ENCODE data around the gene CDH23.

CDH23 gene

DNA sequence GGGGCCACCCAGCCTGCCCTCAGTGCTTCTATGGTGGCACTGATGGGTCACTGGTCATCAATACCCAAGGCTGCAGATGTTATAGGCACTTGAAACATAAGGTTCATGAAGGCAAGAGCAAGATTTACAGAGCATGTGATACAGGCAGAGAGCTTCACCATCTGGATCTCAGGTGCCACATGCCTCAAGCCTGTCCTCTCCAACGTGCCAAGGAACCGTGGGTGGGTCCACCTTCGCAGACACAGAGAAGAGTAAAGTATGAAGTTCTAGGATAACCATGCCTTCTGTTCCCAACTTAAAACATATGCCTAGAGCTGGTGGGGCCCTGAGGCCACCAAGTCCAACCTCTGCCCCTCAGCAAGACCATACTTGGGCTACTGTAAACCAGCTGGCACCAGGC, 26.7 kb upstream of the CDH23 start:
- TF ChIP-seq FOXP2 (optimal IDR thresholded peaks at IDR 0.05; ENCODE audit: borderline replicate concordance, extremely low read depth, extremely low read length, insufficient read depth) (no peak), TAF1 (IDR thresholded peaks at IDR 0.05; ENCODE audit: borderline replicate concordance, insufficient read depth, low read length) (no peak), POLR2AphosphoS5 (IDR thresholded peaks at IDR 0.05; ENCODE audit: low read depth, low read length) (no peak), SIN3A (IDR thresholded peaks at IDR 0.05; ENCODE audit: borderline replicate concordance, insufficient read depth, low read length) (no peak)
- TF ChIP-seq, protein P1, sequence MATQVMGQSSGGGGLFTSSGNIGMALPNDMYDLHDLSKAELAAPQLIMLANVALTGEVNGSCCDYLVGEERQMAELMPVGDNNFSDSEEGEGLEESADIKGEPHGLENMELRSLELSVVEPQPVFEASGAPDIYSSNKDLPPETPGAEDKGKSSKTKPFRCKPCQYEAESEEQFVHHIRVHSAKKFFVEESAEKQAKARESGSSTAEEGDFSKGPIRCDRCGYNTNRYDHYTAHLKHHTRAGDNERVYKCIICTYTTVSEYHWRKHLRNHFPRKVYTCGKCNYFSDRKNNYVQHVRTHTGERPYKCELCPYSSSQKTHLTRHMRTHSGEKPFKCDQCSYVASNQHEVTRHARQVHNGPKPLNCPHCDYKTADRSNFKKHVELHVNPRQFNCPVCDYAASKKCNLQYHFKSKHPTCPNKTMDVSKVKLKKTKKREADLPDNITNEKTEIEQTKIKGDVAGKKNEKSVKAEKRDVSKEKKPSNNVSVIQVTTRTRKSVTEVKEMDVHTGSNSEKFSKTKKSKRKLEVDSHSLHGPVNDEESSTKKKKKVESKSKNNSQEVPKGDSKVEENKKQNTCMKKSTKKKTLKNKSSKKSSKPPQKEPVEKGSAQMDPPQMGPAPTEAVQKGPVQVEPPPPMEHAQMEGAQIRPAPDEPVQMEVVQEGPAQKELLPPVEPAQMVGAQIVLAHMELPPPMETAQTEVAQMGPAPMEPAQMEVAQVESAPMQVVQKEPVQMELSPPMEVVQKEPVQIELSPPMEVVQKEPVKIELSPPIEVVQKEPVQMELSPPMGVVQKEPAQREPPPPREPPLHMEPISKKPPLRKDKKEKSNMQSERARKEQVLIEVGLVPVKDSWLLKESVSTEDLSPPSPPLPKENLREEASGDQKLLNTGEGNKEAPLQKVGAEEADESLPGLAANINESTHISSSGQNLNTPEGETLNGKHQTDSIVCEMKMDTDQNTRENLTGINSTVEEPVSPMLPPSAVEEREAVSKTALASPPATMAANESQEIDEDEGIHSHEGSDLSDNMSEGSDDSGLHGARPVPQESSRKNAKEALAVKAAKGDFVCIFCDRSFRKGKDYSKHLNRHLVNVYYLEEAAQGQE (IDR thresholded peaks at IDR 0.05; ENCODE audit: insufficient read depth in 1 of 2, low read depth in 2 of 2, low read length in 2 of 2): no peak

DNA sequence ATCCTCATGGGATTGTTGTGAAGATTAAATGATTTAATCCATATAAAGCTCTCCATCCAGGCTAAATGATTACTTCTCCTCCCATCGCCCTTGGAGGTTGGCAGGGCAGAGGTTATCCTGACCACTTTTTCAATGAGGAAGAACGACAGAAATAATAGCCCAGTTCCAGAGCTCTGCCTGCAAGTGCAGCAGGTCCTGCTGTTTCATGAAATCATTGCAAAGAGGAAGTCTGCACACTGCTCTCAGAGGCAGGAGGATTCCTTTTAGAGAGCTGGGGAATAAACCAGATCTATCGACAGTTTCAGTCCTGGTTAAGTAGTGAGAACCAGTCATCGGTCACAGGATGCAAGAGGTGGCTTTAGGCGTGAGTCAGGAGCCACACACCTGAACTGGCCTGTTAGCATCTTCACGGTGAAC, 25.0 kb upstream of the CDH23 start:
- TF ChIP-seq TAF1 (IDR thresholded peaks at IDR 0.05; ENCODE audit: borderline replicate concordance, insufficient read depth, low read length) (no peak), POLR2AphosphoS5 (IDR thresholded peaks at IDR 0.05; ENCODE audit: low read depth, low read length) (no peak), FOXP2 (optimal IDR thresholded peaks at IDR 0.05; ENCODE audit: borderline replicate concordance, extremely low read depth, extremely low read length, insufficient read depth) (no peak), SIN3A (IDR thresholded peaks at IDR 0.05; ENCODE audit: borderline replicate concordance, insufficient read depth, low read length) (no peak)
- TF ChIP-seq, protein P1 (IDR thresholded peaks at IDR 0.05; ENCODE audit: insufficient read depth in 1 of 2, low read depth in 2 of 2, low read length in 2 of 2): no peak

DNA sequence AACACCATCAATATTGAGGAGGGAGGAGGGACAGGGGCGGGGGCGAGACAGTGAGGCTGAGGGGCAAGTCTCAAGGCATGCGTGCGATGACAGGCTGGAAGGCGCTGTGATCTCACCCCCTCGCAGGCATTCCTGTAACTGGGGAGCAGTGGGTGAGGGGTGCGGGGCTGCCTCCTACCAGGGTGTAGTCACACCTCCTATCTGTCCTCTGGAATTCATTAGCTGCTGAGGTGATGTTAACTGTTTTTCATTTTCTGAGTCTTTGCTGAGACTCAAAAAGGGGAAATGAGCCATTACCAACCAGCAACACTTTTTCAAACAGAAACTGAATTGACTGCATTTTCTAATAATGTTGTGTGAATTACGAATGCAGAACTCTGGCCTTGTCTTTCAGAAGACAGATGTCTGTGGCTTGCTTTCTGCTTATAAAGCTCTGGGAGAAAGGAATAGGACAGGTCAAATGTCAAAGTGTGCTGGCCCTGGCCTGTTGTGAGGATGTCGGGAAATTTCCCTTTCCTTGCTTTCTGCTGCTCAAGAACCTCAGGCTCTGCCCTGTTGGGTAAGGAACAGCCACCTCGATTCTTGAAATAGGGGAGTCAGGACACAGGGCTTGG, 23.7 kb upstream of the CDH23 start:
- no peak for TF ChIP-seq FOXP2 (optimal IDR thresholded peaks at IDR 0.05; ENCODE audit: borderline replicate concordance, extremely low read depth, extremely low read length, insufficient read depth)
- TF ChIP-seq SIN3A (IDR thresholded peaks at IDR 0.05; ENCODE audit: borderline replicate concordance, insufficient read depth, low read length): no peak
- TF ChIP-seq POLR2AphosphoS5 (IDR thresholded peaks at IDR 0.05; ENCODE audit: low read depth, low read length): no peak
- no peak for TF ChIP-seq TAF1 (IDR thresholded peaks at IDR 0.05; ENCODE audit: borderline replicate concordance, insufficient read depth, low read length)
- TF ChIP-seq, protein P1 (IDR thresholded peaks at IDR 0.05; ENCODE audit: insufficient read depth in 1 of 2, low read depth in 2 of 2, low read length in 2 of 2): no peak

DNA sequence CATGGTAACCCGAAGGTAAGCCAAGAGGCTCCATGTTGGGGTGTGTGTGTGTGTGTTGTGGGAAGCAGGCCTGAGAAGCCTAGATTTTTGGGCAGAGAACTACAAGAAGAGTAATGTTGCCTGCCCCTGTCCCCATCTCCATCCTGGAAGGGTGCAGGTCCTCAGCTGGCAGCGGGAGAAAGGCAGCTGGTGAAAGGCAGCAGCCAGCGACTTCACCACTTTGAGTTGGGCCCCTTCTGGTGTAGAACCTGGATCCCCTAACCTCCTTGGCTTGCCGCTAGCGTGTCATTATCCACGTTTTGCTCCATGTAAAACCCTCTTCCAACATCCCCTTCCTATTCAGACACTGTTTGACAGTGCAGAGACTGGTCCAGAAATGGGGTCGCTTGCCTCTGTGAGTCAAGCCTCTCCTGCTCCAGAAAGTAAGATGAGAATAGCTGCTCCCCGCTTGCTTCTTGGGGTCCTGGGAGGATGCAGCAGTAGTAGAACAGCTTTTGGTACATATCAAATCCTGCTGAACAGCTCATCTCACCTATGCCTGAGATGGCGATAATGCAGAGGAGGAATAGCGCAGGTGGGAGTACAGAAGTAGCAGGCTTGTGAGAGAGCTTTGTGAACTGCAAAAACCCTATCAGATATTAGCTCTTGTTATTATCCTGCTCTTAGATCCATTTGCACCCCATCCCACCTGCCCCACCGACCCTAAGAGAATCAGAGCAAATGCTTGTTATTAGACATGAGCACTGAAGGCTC, 22.1 kb upstream of the CDH23 start:
- no peak for TF ChIP-seq TAF1 (IDR thresholded peaks at IDR 0.05; ENCODE audit: borderline replicate concordance, insufficient read depth, low read length)
- TF ChIP-seq FOXP2 (optimal IDR thresholded peaks at IDR 0.05; ENCODE audit: borderline replicate concordance, extremely low read depth, extremely low read length, insufficient read depth): no peak
- TF ChIP-seq, protein P1 (IDR thresholded peaks at IDR 0.05; ENCODE audit: insufficient read depth in 1 of 2, low read depth in 2 of 2, low read length in 2 of 2): no peak
- no peak for TF ChIP-seq POLR2AphosphoS5 (IDR thresholded peaks at IDR 0.05; ENCODE audit: low read depth, low read length)
- TF ChIP-seq SIN3A (IDR thresholded peaks at IDR 0.05; ENCODE audit: borderline replicate concordance, insufficient read depth, low read length): no peak
